ENCODE results near the gene EML3.
"Not testable (repeated sequence)": the region's sequence is repeated elsewhere in the genome, so short reads cannot be mapped to it uniquely, and the experiment has no call there.

Gene EML3

GRCh38 chr11:62600367-62601121, 12.0 kb downstream of the EML3 start:
- no peak for DNase-seq (ENCODE audit: low read depth)

DNA sequence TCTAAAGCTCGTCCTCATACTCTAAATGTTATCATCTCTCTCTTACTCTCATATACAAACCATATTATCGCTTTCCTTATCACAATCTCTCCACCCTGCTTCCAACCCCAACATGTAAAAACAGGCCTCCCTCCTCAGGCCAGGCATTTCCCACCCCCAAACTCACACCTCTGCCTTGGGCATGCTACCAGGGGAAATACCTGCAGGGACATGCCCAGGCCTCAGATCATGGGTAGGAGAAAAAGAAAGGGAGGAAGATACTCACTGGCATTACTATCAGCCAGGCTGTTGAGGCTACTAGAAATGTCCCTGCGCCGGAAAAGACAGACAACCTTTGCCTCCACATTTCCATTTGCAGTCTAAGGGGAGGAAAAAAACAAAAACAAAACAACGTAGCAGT, 12.7 kb downstream of the EML3 start:
- no peak for DNase-seq (ENCODE audit: low read depth)

- peak; percentile 81 for DNase-seq (ENCODE audit: low read depth)
These were observed 13.4 kb downstream of the EML3 start for GRCh38 chr11:62599069-62599696.

- no peak for DNase-seq (ENCODE audit: low read depth)
These were observed 17.5 kb downstream of the EML3 start for GRCh38 chr11:62595124-62595523.

- DNase-seq (ENCODE audit: low read depth): no peak
These were observed 19.0 kb downstream of the EML3 start for GRCh38 chr11:62593434-62594044.

GRCh38 chr11:62592989-62593421, 19.6 kb downstream of the EML3 start:
- no peak for DNase-seq (ENCODE audit: low read depth)

DNA sequence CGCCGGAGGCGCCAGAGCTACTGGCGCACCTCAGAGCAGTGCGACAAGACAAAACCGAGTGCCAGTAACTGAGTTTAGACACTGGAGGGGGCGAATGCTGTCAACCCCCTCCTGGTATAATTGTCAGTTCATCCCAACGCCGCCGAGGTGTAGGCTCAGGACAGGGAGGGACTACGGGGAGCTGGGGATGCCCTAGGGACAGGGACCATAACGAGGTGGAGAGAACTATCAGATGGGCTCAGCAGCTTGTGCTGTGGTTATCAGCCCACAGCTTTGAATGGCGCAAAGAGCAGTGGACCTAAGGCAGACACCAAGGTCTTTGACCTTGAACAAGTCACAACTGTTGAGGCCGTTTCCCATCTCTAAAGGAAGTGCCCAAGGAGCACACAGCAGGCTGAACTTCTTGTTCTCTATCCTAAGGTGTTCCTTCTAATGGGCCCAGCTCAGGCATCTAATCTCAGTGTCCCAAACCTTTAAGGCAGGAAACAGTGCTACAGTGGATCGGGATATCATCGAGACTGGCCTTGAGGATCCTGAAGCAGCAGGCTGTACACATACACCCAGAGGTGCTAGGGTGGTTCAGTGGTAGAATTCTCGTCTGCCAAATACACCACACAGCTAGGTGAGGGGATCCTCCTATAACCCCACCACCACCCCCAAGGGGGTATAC, 20.3 kb downstream of the EML3 start:
- DNase-seq (ENCODE audit: low read depth): no peak

DNA sequence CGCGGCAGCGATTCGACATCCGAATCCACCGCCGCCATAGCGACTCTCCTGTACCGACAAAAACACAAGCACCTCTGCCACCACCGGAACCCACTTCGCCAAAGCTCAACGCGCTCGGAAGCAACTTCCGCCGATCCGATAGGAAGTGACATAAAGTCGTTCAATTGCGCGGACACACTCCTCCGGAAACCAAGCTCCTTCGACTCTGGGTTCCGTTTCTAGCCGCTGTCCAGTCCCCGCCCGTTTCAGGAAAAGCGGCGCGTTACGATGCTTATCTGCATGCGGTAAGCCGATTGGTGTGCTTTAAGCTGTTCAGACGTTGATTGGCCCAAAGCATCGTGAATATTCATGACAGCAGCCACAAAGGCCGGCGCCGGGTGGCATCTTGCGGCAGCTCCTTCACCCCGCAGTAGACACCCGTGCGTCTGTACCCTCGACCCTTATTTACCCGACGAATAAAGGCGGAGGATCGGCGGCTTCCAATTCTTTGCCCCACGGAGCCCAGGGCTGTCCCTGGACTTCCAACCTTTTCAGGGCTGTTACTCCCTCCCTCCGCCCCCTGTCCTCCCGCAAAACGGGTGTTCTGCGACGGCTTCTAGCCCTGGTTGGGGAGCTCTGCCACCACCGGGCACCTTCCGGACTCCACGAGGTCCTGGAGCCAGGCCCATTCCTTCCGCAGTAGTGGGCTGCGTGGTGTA, 21.0 kb downstream of the EML3 start, which contains the start of gene TUT1:
Gene TUT1 (minus strand): TSS at position 76 of the 698 bp plus-strand sequence. CDS start 38 bp downstream, at position 38.
- DNase-seq (ENCODE audit: low read depth): peak; percentile 96

DNA sequence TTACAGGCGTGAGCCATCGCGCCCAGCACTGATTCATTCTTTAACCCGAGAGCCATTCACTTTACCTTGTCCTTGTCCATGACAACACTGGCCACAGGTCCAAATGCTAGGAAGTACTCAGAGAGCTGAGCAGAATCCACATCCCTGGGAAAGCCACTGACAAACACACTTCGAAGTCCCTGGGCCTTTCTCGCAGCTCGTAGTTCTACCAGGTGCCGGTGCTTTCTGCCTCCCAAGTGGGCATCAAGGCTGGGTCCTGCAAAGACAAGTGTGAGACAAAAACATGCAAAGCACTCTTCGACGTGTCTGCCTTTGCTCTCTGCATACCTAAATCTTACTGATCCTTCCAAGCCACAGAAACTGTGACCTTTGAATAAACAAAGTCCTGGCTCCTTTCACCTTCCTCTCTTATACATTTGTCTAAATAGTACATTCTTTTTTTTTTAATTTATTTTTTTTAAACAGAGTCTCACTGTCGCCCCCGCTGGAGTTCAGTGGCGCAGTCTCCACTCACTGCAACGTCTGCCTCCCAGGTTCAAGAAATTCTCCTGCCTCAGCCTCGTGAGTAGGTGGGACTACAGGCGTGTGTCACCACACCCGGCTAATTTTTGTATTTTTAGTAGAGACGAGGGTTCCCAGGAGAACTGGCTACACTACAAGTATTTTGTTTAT, 23.5 kb downstream of the EML3 start:
- DNase-seq (ENCODE audit: low read depth): no peak

DNA sequence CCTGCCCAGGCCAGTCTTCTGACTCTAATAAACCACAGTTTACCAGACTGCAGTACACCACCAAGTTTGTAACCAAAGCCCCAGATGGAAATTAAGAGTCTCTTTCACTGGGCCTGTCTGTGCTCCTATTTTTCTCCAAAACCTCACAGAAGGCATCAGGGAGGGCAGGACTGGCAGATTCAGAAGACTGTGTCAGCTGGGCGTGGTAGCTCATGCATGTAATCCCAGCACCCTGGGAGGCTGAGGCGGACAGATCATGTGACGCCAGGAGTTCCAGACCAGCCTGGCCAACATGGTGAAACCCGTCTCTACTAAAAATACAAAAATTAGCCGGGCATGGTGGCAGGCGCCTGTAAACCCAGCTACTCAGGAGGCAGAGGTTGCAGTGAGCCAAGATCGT, 27.2 kb downstream of the EML3 start:
- DNase-seq (ENCODE audit: low read depth): not testable (repeated sequence)

DNA sequence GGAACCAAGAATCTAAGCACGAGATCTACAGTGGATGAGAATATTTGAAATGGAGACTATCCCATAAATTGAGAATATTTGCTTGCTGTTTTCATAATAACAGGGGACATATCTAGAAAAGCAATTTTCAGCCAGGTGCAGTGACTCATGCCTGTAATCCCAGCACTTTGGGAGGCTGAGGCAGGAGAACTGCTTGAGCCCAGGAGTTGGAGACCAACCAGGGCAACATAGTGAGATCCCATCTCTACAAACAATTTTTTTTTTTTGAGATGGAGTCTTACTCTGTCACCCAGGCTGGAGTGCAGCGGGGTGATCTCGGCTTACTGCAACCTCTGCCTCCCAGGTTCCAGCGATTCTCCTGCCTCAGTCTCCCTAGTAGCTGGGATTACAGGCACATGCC, 30.8 kb downstream of the EML3 start:
- not testable (repeated sequence) for DNase-seq (ENCODE audit: low read depth)

GRCh38 chr11:62580959-62581715, 31.4 kb downstream of the EML3 start:
- DNase-seq (ENCODE audit: low read depth): no peak

DNA sequence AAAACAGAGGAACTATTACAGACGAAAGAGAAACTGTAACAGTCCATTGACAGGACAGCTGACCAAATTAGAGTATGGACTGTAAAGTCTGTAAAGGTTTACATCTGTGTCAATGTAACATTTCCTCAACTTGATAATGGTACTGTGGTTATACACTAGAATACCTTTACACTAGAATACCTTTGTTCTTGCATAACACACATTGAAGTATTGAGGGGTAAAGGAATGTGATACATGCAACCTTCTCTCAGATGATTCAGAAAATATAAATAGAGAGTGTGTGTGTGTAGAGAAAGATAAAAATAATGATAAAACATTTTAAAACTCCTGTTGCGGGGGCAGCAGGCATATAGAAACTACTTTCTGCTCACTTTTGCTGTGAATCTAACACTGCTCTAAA, 33.3 kb downstream of the EML3 start:
- no peak for DNase-seq (ENCODE audit: low read depth)

DNA sequence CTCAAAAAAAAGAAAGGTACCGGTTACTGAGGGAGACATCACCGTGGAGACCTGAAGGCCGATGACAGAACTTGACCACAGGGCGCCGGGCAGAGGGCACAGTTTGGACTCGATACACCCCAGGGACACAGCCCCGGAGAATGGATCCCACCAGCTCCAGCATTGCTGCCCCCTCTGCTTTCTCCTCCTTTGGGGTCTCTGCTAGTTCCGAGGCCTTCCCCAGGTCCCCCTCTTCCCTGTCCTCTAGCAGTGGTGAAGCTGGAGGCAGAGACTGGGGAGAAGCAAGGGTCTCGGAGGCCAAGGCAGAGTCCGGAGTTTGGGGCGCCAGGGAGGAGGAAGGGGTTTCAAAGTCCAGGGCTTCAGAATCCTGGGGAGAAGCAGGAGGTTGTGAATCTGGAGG, 34.0 kb downstream of the EML3 start:
- no peak for DNase-seq (ENCODE audit: low read depth)

GRCh38 chr11:62577046-62577714, 35.4 kb downstream of the EML3 start:
- DNase-seq (ENCODE audit: low read depth): no peak

GRCh38 chr11:62575837-62576236, 36.7 kb downstream of the EML3 start:
- no peak for DNase-seq (ENCODE audit: low read depth)

DNA sequence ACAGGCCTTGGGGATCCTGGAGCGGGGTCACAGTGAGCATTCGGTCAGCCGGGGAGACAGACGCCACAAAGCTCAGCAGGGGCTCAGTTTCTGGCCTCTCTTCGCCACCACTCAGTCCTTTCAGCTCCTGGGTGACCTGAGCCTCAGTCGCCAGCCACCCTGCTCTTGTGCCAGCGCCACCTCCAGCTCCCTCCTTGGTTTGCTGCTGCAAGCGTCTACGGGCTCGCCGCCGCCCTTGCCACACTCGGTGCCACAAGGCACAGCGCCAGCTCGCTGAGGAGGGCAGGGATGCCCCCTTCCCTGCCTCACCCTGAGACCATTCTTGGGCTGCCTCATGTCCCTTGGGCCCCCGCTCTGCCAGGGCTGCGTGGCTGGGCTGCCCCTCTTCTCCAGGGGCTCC, 37.4 kb downstream of the EML3 start:
- no peak for DNase-seq (ENCODE audit: low read depth)

- DNase-seq (ENCODE audit: low read depth): no peak
These were observed 38.1 kb downstream of the EML3 start for GRCh38 chr11:62574363-62575071.

DNA sequence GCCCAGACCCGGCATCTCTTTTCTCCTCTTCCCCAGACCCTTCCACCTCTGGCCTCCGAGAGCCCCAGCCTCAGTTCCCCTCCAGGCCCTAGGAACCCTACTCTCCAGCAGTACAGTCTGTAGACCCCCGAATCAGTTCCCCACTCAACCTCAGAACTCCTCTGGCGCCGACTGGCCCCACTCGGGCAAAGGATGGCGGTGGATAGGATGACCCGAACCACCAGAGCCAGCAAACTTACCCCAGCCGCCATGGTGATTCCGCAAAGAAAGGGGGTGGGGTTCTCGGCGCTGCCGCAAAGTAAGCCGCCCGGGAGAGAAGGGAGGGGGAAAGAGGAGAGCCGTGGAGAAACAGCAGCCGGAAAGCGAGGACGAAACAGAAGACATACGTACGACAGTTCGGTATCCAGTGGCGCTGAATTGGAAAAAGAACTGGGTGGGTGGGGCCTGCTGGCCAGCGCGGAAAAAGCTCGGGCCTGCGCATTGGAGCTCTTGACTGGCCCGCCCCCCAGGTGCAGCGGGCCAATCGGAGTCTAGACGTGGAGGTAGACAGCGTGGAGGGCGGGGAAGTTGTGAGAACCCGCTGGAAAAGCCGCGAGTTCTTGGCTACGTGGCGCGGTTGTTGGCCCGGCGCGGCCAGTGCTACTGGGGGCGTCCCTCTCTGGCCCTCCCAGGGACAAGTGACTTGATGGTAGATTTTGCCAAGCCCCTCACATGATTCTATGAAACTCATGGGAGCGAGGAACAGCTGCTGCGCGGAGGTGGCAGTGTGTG, 38.8 kb downstream of the EML3 start, which contains the start of gene EEF1G:
Gene EEF1G (minus strand): TSS at position 300 of the 771 bp plus-strand sequence. CDS start 49 bp downstream, at position 251.
- DNase-seq (ENCODE audit: low read depth): peak; percentile 99
